H9 (cell line): ENCODE results near the gene CASP10. TPM values are rescaled to one million over a fixed set of nuclear protein-coding genes. Genes with fewer than 3 reads are reported as not detected.
"Not testable (repeated sequence)": the region's sequence is repeated elsewhere in the genome, so short reads cannot be mapped to it uniquely, and the experiment has no call there.

Experiments
- DNase-seq: peaks from one replicate; pipeline ENCODE4 v3.0.0-alpha.2; 2017
- H2AFZ ChIP-seq: one replicate; pipeline ENCODE4 v1.6.1; 2013; ENCODE audit warnings: mild to moderate bottlenecking, low read length, control low read depth, moderate library complexity
- H2AK5ac ChIP-seq: 2 replicates; pipeline ENCODE4 v1.6.1; 2013; ENCODE audit warnings: low read length, control low read depth, mixed read lengths; ENCODE audit not compliant: insufficient read length
- H2BK120ac ChIP-seq: one replicate; pipeline ENCODE4 v1.6.1; 2013; ENCODE audit warnings: low read depth, mild to moderate bottlenecking, low read length, control low read depth, inconsistent platforms; ENCODE audit not compliant: poor library complexity, severe bottlenecking
- H2BK12ac ChIP-seq: 2 replicates; pipeline ENCODE4 v1.6.1; 2013; ENCODE audit warnings: low read length, control low read depth, mixed read lengths, low read depth; ENCODE audit not compliant: insufficient read length
- H2BK15ac ChIP-seq: 2 replicates; pipeline ENCODE4 v1.6.1; 2013; ENCODE audit warnings: low read depth, low read length, control low read depth
- H2BK20ac ChIP-seq: one replicate; pipeline ENCODE4 v1.6.1; 2013; ENCODE audit warnings: low read depth, mild to moderate bottlenecking, low read length, control low read depth, inconsistent platforms; ENCODE audit not compliant: poor library complexity, severe bottlenecking
- H2BK5ac ChIP-seq: 2 replicates; pipeline ENCODE4 v1.6.1; 2013; ENCODE audit warnings: low read length, control low read depth, mixed read lengths; ENCODE audit not compliant: insufficient read length
- H3K14ac ChIP-seq: 2 replicates; pipeline ENCODE4 v1.6.1; 2013; ENCODE audit warnings: low read length, control low read depth; ENCODE audit not compliant: insufficient read depth
- H3K18ac ChIP-seq: 2 replicates; pipeline ENCODE4 v1.6.1; 2013; ENCODE audit warnings: low read depth, mild to moderate bottlenecking, mixed read lengths, low read length, control low read depth; ENCODE audit not compliant: insufficient read length
- H3K23ac ChIP-seq: 2 replicates; pipeline ENCODE4 v1.6.1; 2013; ENCODE audit warnings: low read length, control low read depth, mixed read lengths, low read depth; ENCODE audit not compliant: insufficient read length
- H3K23me2 ChIP-seq: 2 replicates; pipeline ENCODE4 v1.6.1; 2013; ENCODE audit warnings: low read depth, mild to moderate bottlenecking, mixed read lengths, low read length, control low read depth; ENCODE audit not compliant: insufficient read length, poor library complexity, severe bottlenecking
- H3K27ac ChIP-seq: 2 replicates; pipeline ENCODE4 v1.5.1; 2013; ENCODE audit warnings: low read length, control low read depth, mixed read lengths, low read depth; ENCODE audit not compliant: insufficient read length
- H3K27me3 ChIP-seq: 2 replicates; pipeline ENCODE4 v1.6.1; 2013; ENCODE audit warnings: low read length, control low read depth, inconsistent platforms; ENCODE audit not compliant: insufficient read depth
- H3K4ac ChIP-seq: 2 replicates; pipeline ENCODE4 v1.6.1; 2013; ENCODE audit warnings: low read depth, mild to moderate bottlenecking, control low read depth, inconsistent platforms, low read length, moderate library complexity
- H3K4me1 ChIP-seq: 2 replicates; pipeline ENCODE4 v1.6.1; 2013; ENCODE audit warnings: low read length, control low read depth, inconsistent platforms; ENCODE audit not compliant: insufficient read depth
- H3K4me2 ChIP-seq: 2 replicates; pipeline ENCODE4 v1.6.1; 2013; ENCODE audit warnings: low read length, control low read depth, mixed read lengths; ENCODE audit not compliant: insufficient read length, insufficient read depth
- H3K56ac ChIP-seq: 2 replicates; pipeline ENCODE4 v1.6.1; 2013; ENCODE audit warnings: low read depth, mild to moderate bottlenecking, mixed read lengths, low read length, control low read depth; ENCODE audit not compliant: insufficient read length
- H3K79me1 ChIP-seq: 2 replicates; pipeline ENCODE4 v1.6.1; 2013; ENCODE audit warnings: low read depth, mild to moderate bottlenecking, moderate library complexity, low read length, control low read depth, inconsistent platforms; ENCODE audit not compliant: insufficient read depth, poor library complexity, severe bottlenecking
- H3K79me2 ChIP-seq: 2 replicates; pipeline ENCODE4 v1.6.1; 2013; ENCODE audit warnings: low read length, control low read depth, inconsistent platforms; ENCODE audit not compliant: insufficient read depth
- H3K9ac ChIP-seq: 2 replicates; pipeline ENCODE4 v1.6.1; 2013; ENCODE audit warnings: low read length, control low read depth, mixed read lengths; ENCODE audit not compliant: insufficient read length; ENCODE audit errors: extremely low read depth
- H3K9me3 ChIP-seq: one replicate; pipeline ENCODE4 v1.6.1; 2013; ENCODE audit warnings: low read depth, low read length, inconsistent platforms; ENCODE audit not compliant: control insufficient read depth
- H3T11ph ChIP-seq: one replicate; pipeline ENCODE4 v1.6.1; 2013; ENCODE audit warnings: mild to moderate bottlenecking, low read length, control low read depth, inconsistent platforms
- H4K20me1 ChIP-seq: one replicate; pipeline ENCODE4 v1.6.1; 2013; ENCODE audit not compliant: control insufficient read depth, insufficient read length, insufficient read depth
- H4K5ac ChIP-seq: 2 replicates; pipeline ENCODE4 v1.6.1; 2013; ENCODE audit warnings: low read depth, mild to moderate bottlenecking, mixed read lengths, low read length, control low read depth; ENCODE audit not compliant: insufficient read length
- H4K8ac ChIP-seq: replicated peaks from 2 replicates; pipeline ENCODE4 v1.6.1; 2013; ENCODE audit warnings: low read length, control low read depth, mixed read lengths, low read depth; ENCODE audit not compliant: insufficient read length
- H4K91ac ChIP-seq: 2 replicates; pipeline ENCODE4 v1.6.1; 2013; ENCODE audit warnings: low read depth, mild to moderate bottlenecking, moderate library complexity, mixed read lengths, low read length, control low read depth; ENCODE audit not compliant: insufficient read length
- H3K27ac Mint-ChIP-seq, 3 experiments: 2 replicates in 2 of 3; 3 replicates in 1 of 3; pipeline ENCODE4 v1.8.0; 2020 to 2021; ENCODE audit warnings: mixed read lengths in 3 of 3, mild to moderate bottlenecking in 1 of 3, moderate library complexity in 1 of 3
- H3K27me3 Mint-ChIP-seq: 2 replicates; pipeline ENCODE4 v1.8.0; 2021; ENCODE audit warnings: low read depth, mild to moderate bottlenecking, moderate library complexity, mixed read lengths
- H3K36me3 Mint-ChIP-seq, 3 experiments: 2 replicates in 2 of 3; 3 replicates in 1 of 3; pipeline ENCODE4 v1.8.0; 2020 to 2021; ENCODE audit warnings: low read depth in 3 of 3, mixed read lengths in 3 of 3; ENCODE audit not compliant: insufficient read depth in 1 of 3
- H3K4me1 Mint-ChIP-seq, 2 experiments: 2 replicates each; pipeline ENCODE4 v1.8.0; 2020; ENCODE audit warnings: mixed read lengths in 2 of 2
- H3K4me3 Mint-ChIP-seq, 2 experiments: 2 replicates in 1 of 2; 3 replicates in 1 of 2; pipeline ENCODE4 v1.8.0; 2020 to 2021; ENCODE audit warnings: mild to moderate bottlenecking in 2 of 2, mixed read lengths in 2 of 2, moderate library complexity in 1 of 2
- H3K9me3 Mint-ChIP-seq, 2 experiments: 2 replicates in 1 of 2; 3 replicates in 1 of 2; pipeline ENCODE4 v1.8.0; 2020; ENCODE audit warnings: mild to moderate bottlenecking in 2 of 2, mixed read lengths in 2 of 2, moderate library complexity in 1 of 2
- CTCF ChIP-seq: fragments of 200-600 bp; sonication (generic); conservative IDR thresholded peaks from 3 replicates; pipeline ENCODE4 v1.8.0; 2021; ENCODE audit warnings: antibody characterized with exemption, mild to moderate bottlenecking
- WGBS: extraction: QIAGEN DNeasy Blood & Tissue Kit; methylation state at CpG from one replicate; pipeline ENCODE4 v1.1.7; 2013; ENCODE audit warnings: missing lambda C conversion rate, low lambda C conversion rate, mixed read lengths; ENCODE audit not compliant: insufficient read length; ENCODE audit errors: extremely low coverage; 5-methylcytosine and 5-hydroxymethylcytosine counted together
- total RNA-seq: library from RNA; stranded (reverse); gene quantifications from 2 replicates; pipeline ENCODE4 v1.2.1, GENCODE V29; 2021

Gene CASP10
- total RNA-seq, 1 experiment from 2014 or later, result 2.7 TPM

GRCh38 chr2:201183365-201183727, 405 bp downstream of the CASP10 start:
- Mint-ChIP-seq H3K4me1 (peaks cover 14% of the 10 kb centered on the region in 2 experiments), H3K4me3 (peak overlapping the region in 1 of 2 experiments; percentile 53; a peak in 2 of 5 replicates), H3K9me3 (peaks cover 16 to 17% of the 10 kb centered on the region in 2 experiments), H3K27ac (peak overlapping the region in 2 of 3 experiments; percentile 33 to 95; a peak in 1 of 7 replicates), H3K27me3 (no peaks in the 10 kb centered on the region; the same call in 1 of the 2 replicates), H3K36me3 (peaks cover under 1 to 10% (median 1%) of the 10 kb centered on the region in 3 experiments; a peak in 5 of 7 replicates)
- H3K4me1 ChIP-seq, result no peaks in the 10 kb centered on the region
- H2BK5ac ChIP-seq, result no peak overlapping the region
- peak overlapping the region; percentile 29 for H3K4me2 ChIP-seq
- peak overlapping the region; percentile 11 for H2AFZ ChIP-seq
- H3K79me2 ChIP-seq, result no peaks in the 10 kb centered on the region
- DNase-seq, result no peak
- H3K27me3 ChIP-seq, result no peaks in the 10 kb centered on the region
- H2AK5ac ChIP-seq, result no peak overlapping the region
- no peaks in the 10 kb centered on the region for H3K79me1 ChIP-seq
- H3K56ac ChIP-seq, result no peak overlapping the region
- peak overlapping the region; percentile 69 for H2BK120ac ChIP-seq
- no peak overlapping the region; the same call in 1 of the 2 replicates for H3K4ac ChIP-seq
- no peak overlapping the region for H4K91ac ChIP-seq
- H4K8ac ChIP-seq, result no peak overlapping the region
- peak overlapping the region; percentile 12 for H3K9ac ChIP-seq
- no peaks in the 10 kb centered on the region for H3K23me2 ChIP-seq
- H2BK15ac ChIP-seq, result no peak overlapping the region
- peaks cover 3% of the 10 kb centered on the region for H3K9me3 ChIP-seq
- peak overlapping the region; percentile 53 for H3T11ph ChIP-seq
- no CpG with 5 or more reads among the region's 4 CpGs for whole genome bisulfite sequencing
- no peak overlapping the region for H3K14ac ChIP-seq
- H2BK20ac ChIP-seq, result no peak overlapping the region
- H4K5ac ChIP-seq, result no peak overlapping the region
- no peaks in the 10 kb centered on the region for H4K20me1 ChIP-seq
- no peak overlapping the region for H3K18ac ChIP-seq
- no peak for TF ChIP-seq CTCF
- no peak overlapping the region for H2BK12ac ChIP-seq
- H3K27ac ChIP-seq, result peak overlapping the region; percentile 34
- H3K23ac ChIP-seq, result no peak overlapping the region

GRCh38 chr2:201183835-201184234, 894 bp downstream of the CASP10 start:
- not testable (repeated sequence) for H2AK5ac ChIP-seq, H3K79me2 ChIP-seq, H3K23ac ChIP-seq, H2BK12ac ChIP-seq, H4K20me1 ChIP-seq, H3K9ac ChIP-seq, H4K91ac ChIP-seq, H3K27me3 Mint-ChIP-seq, H3K4ac ChIP-seq, H3K23me2 ChIP-seq, H3K27me3 ChIP-seq, H3K27ac Mint-ChIP-seq, H3K9me3 ChIP-seq, H2BK5ac ChIP-seq, H3K27ac ChIP-seq, H3K79me1 ChIP-seq, H3K4me2 ChIP-seq, H2AFZ ChIP-seq, H3K14ac ChIP-seq, H2BK15ac ChIP-seq, H2BK20ac ChIP-seq, H3T11ph ChIP-seq, H3K56ac ChIP-seq, H4K5ac ChIP-seq, H4K8ac ChIP-seq, DNase-seq, H3K18ac ChIP-seq, H2BK120ac ChIP-seq, H3K4me1 ChIP-seq
- WGBS, result no CpG with 5 or more reads among the region's 5 CpGs
- peaks cover 14% of the 10 kb centered on the region in 2 experiments for H3K4me1 Mint-ChIP-seq
- peak overlapping the region in 1 of 2 experiments; percentile 41; a peak in 2 of 5 replicates for H3K4me3 Mint-ChIP-seq
- H3K36me3 Mint-ChIP-seq, result peaks cover 0 to 12% (median 4%) of the 10 kb centered on the region in 3 experiments; a peak in 4 of 7 replicates
- H3K9me3 Mint-ChIP-seq, result peaks cover 15% of the 10 kb centered on the region in 2 experiments
